ENCODE results near the gene ZNF804B.

Gene ZNF804B

DNA sequence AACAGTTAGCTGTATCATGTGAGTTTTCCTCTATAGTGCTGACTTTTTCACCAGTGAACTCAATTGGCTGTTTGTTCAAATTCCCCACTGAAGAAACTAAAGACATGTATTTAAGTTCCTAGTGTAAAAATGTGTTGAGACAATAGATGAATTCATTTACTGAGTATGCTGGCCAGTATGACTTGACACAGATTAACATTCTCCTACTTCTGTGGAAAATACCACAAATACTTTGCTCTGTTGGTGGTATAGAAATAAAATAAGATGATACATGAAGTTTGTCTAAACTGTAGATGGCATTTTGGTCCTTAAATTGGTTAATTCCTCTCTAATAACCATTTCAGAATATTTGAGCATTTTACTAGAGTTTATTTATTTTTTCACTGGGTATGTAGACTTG is 263.7 kb downstream of the ZNF804B start:
- Histone ChIP-seq H3K27ac (no peak overlapping the region), H3K4me2 (no peak overlapping the region), H2AFZ (ENCODE audit: low read depth) (no peak overlapping the region), H3K4me1 (ENCODE audit: low read depth, poor library complexity, severe bottlenecking) (no peaks in the 10 kb centered on the region), H3K79me2 (ENCODE audit: insufficient read depth, low read depth) (no peaks in the 10 kb centered on the region), H3K27me3 (ENCODE audit: insufficient read depth, low read depth) (no peaks in the 10 kb centered on the region), H4K20me1 (ENCODE audit: insufficient read depth) (no peaks in the 10 kb centered on the region), H3K9ac (no peak overlapping the region), H3K4me3 (IDR thresholded peaks at IDR 0.05; ENCODE audit: insufficient read depth, low read depth, low read length) (no peak overlapping the region), H3K36me3 (ENCODE audit: insufficient read depth) (no peaks in the 10 kb centered on the region)
- TF ChIP-seq, protein P1, sequence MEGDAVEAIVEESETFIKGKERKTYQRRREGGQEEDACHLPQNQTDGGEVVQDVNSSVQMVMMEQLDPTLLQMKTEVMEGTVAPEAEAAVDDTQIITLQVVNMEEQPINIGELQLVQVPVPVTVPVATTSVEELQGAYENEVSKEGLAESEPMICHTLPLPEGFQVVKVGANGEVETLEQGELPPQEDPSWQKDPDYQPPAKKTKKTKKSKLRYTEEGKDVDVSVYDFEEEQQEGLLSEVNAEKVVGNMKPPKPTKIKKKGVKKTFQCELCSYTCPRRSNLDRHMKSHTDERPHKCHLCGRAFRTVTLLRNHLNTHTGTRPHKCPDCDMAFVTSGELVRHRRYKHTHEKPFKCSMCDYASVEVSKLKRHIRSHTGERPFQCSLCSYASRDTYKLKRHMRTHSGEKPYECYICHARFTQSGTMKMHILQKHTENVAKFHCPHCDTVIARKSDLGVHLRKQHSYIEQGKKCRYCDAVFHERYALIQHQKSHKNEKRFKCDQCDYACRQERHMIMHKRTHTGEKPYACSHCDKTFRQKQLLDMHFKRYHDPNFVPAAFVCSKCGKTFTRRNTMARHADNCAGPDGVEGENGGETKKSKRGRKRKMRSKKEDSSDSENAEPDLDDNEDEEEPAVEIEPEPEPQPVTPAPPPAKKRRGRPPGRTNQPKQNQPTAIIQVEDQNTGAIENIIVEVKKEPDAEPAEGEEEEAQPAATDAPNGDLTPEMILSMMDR (conservative IDR thresholded peaks at IDR 0.05; ENCODE audit: low read depth, low read length), result no peak

GRCh38 chr7:89023877-89024276 is 264.4 kb downstream of the ZNF804B start:
- no peaks in the 10 kb centered on the region for H3K36me3 ChIP-seq (ENCODE audit: insufficient read depth)
- no peaks in the 10 kb centered on the region for H3K27me3 ChIP-seq (ENCODE audit: insufficient read depth, low read depth)
- no peaks in the 10 kb centered on the region for H3K79me2 ChIP-seq (ENCODE audit: insufficient read depth, low read depth)
- no peak overlapping the region for H3K4me3 ChIP-seq (IDR thresholded peaks at IDR 0.05; ENCODE audit: insufficient read depth, low read depth, low read length)
- H3K4me2 ChIP-seq, result no peak overlapping the region
- no peaks in the 10 kb centered on the region for H3K4me1 ChIP-seq (ENCODE audit: low read depth, poor library complexity, severe bottlenecking)
- TF ChIP-seq, protein P1 (conservative IDR thresholded peaks at IDR 0.05; ENCODE audit: low read depth, low read length), result no peak
- H2AFZ ChIP-seq (ENCODE audit: low read depth), result no peak overlapping the region
- H3K27ac ChIP-seq, result no peak overlapping the region
- no peak overlapping the region for H3K9ac ChIP-seq
- H4K20me1 ChIP-seq (ENCODE audit: insufficient read depth), result no peaks in the 10 kb centered on the region

DNA sequence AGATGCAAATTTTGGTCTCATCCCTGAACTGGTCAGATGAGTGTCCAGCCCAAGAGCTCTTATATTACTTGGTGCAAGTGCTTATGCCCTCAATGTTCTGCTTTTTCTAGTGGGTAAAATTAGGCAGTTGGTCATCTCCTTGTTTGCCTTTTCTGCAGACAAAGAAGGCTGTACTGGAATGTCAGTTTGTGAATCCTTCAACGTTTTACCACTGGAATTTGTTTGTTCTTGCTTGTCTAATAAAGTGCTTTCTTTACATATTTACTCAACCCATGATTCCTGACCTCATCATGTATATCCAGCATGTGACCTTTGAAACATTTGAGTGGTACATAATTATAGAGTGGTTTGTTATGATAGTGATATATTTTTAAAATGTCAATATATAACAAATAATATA is 268.3 kb downstream of the ZNF804B start:
- no peak overlapping the region for H2AFZ ChIP-seq (ENCODE audit: low read depth)
- no peak overlapping the region for H3K9ac ChIP-seq
- no peak overlapping the region for H3K4me3 ChIP-seq (IDR thresholded peaks at IDR 0.05; ENCODE audit: insufficient read depth, low read depth, low read length)
- H3K4me1 ChIP-seq (ENCODE audit: low read depth, poor library complexity, severe bottlenecking), result no peaks in the 10 kb centered on the region
- H3K4me2 ChIP-seq, result no peak overlapping the region
- no peaks in the 10 kb centered on the region for H3K36me3 ChIP-seq (ENCODE audit: insufficient read depth)
- no peaks in the 10 kb centered on the region for H4K20me1 ChIP-seq (ENCODE audit: insufficient read depth)
- no peaks in the 10 kb centered on the region for H3K27me3 ChIP-seq (ENCODE audit: insufficient read depth, low read depth)
- no peak overlapping the region for H3K27ac ChIP-seq
- TF ChIP-seq, protein P1 (conservative IDR thresholded peaks at IDR 0.05; ENCODE audit: low read depth, low read length), result no peak
- no peaks in the 10 kb centered on the region for H3K79me2 ChIP-seq (ENCODE audit: insufficient read depth, low read depth)

DNA sequence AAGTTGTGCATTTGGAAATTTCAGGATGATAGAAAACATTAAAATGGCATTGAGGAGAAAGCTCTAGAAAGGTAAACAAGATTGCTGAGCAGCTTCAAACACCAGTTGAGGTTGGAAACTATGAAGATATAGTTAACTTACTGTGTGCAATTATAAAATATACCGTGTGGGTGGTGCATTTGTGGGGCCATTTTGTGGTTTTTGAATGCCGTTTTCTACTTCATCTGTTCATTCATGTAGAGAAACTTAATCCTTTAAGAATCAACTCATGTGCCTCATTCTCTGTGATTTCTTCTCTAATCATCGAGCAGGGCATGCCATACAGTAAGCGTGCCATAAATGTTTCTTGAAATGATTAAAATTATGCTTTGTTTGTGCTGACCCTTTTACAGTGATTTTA is 268.8 kb downstream of the ZNF804B start:
- H3K27ac ChIP-seq, result no peak overlapping the region
- H3K4me3 ChIP-seq (IDR thresholded peaks at IDR 0.05; ENCODE audit: insufficient read depth, low read depth, low read length), result no peak overlapping the region
- no peak overlapping the region for H3K4me2 ChIP-seq
- no peaks in the 10 kb centered on the region for H4K20me1 ChIP-seq (ENCODE audit: insufficient read depth)
- H3K4me1 ChIP-seq (ENCODE audit: low read depth, poor library complexity, severe bottlenecking), result no peaks in the 10 kb centered on the region
- H3K9ac ChIP-seq, result no peak overlapping the region
- H3K27me3 ChIP-seq (ENCODE audit: insufficient read depth, low read depth), result no peaks in the 10 kb centered on the region
- TF ChIP-seq, protein P1 (conservative IDR thresholded peaks at IDR 0.05; ENCODE audit: low read depth, low read length), result no peak
- no peaks in the 10 kb centered on the region for H3K79me2 ChIP-seq (ENCODE audit: insufficient read depth, low read depth)
- H2AFZ ChIP-seq (ENCODE audit: low read depth), result no peak overlapping the region
- no peaks in the 10 kb centered on the region for H3K36me3 ChIP-seq (ENCODE audit: insufficient read depth)
